ENCODE measurements around the gene FFAR1.
A peak's percentile ranks its signal among the peaks of the same experiment; 100 is the strongest.
"Not testable (repeated sequence)": the region's sequence is repeated elsewhere in the genome, so short reads cannot be mapped to it uniquely, and the experiment has no call there.

The FFAR1 gene

DNA sequence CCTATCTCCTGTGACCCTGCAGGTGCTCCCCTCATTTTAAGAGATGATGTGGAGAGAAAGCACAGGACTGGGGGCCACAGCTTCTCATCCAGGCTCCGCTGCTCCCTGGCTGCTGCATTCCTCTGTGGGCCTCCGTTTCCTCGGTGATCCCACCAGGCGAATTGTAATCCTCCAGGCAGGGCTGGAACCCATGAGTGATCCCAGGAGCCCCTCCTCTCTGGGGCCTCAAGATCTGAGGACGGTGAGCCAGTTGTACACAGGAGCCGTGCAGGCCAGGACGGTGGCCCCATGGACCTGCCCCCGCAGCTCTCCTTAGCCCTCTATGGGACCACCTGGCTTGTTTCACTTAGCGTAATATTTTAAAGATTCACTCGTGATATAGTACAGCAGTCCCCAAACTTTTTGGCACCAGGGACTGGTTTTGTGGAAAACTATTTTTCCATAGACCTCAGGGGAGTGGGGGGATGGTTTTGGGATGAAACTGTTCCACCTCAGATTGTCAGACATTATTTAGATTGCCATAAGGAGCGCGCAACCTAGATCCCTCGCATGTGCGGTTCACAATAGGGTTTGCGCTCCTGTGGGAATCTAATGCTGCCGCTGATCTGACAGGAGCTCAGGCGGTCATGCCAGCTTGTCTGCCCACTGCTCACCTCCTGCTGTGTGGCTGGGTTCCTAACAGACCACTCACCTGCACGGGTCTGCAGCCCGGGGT is 16.2 kb downstream of the FFAR1 start:
- DNase-seq = no peak

DNA sequence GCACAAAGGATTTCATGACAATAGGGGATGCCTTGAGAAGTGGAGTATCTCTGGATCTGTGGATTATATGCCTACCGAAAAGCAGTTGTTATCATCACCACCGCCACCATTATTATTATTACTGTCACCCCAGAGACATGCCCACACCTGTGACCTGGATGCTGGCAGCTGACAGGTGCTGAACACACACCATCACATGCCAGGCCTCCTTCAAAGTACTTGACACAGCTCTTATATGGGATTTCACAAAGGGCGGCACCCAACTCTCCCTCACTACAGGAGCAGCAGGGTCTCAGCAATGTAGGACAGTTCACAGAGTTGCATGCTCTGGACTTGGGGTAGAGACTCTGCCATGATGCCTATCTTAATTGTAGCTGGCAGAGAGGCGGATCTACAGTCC is 17.6 kb downstream of the FFAR1 start:
- DNase-seq = no peak

DNA sequence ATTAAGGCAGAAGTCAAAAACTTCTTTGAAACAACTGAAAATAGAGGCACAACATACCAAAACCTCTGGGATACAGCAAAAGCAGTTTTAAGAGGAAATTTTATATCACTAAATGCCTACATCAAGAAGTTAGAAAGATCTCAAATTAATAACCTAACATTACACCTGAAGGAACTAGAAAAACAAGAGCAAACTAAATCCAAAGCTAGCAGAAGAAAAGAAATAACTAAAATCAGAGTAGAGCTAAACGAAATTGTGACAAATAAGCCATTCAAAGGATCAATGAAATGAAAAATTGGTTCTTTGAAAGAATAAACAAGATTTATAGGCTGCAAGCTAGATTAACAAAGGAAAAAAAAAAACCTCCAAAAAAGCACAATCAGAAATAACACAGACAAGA is 20.7 kb downstream of the FFAR1 start:
- DNase-seq = no peak

DNA sequence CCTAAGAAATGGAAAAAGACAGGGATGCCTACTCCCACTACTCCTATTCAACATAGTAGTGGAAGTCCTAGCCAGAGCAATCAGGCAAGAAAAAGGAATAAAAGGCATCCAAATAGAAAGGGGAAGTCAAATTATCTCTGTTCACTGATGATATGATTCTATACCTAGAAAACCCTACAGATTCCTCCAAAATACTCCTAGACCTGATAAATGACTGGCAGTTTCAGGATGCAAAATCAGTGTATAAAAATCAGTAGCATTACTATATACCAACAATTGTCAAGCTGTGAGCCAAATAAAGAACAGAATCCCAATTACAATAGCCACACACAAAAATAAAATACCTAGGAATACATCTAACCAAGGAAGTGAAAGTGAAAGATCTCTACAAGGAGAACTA is 21.8 kb downstream of the FFAR1 start:
- DNase-seq = no peak

DNA sequence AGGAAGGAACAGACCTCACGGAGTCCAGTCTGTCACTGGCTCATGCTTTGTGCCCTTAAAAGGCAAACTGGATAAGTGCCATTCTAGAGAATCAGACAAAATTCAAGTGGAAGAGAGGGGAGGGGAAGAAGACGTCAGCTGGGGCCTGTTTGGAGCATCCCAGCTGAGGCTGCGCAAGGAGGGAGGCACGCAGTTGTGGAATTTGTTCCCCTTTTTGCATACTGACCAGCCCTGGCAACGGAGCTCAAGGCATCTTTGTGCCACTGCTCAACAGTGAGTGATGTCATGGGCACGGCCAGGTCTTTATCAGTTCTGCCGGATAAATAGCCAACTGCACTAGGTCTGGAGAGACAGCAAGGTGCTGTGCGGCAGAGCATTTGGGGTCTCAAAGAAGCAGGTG is 23.0 kb downstream of the FFAR1 start, which contains the start of gene GPR42:
Gene GPR42, plus strand, starts transcription at position 347 of the 400 bp plus-strand sequence. CDS start 292 bp downstream, outside the sequence.
- DNase-seq = no peak

DNA sequence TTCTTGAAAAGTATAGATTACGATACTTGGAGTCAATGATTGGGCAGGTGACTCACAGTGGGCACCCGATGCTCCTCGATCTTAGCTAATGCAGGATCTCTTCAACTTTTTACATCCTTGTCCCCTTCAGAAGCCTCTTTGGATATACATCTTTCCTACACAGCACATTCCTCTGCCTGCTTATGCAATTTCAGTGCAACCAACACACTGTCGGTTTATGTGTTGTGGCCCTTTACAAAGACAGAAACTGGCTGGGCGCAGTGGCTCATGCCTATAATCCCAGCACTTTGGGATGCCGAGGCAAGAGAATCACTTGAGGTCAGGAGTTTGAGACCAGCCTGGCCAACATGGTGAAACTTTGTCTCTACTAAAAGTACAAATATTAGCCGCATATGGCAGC is 25.8 kb downstream of the FFAR1 start:
- DNase-seq = no peak

DNA sequence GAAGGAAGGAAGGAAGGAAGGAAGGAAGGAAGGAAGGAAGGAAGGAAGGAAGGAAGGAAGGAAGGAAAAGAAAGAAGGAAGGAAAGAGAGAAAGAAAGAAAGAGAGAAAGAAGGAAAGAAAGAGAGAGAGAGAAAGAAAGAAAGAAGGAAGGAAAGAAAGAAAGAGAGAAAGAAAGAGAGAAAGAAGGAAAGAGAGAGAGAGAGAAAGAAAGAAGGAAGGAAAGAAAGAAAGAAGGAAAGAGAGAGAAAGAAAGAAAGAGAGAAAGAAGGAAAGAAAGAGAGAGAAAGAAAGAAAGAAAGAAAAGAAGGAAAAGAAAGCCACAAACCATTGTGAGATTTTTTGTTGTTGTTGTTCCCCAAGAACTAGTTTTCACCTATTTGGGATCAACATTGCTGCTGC is 26.3 kb downstream of the FFAR1 start:
- DNase-seq = not testable (repeated sequence)

DNA sequence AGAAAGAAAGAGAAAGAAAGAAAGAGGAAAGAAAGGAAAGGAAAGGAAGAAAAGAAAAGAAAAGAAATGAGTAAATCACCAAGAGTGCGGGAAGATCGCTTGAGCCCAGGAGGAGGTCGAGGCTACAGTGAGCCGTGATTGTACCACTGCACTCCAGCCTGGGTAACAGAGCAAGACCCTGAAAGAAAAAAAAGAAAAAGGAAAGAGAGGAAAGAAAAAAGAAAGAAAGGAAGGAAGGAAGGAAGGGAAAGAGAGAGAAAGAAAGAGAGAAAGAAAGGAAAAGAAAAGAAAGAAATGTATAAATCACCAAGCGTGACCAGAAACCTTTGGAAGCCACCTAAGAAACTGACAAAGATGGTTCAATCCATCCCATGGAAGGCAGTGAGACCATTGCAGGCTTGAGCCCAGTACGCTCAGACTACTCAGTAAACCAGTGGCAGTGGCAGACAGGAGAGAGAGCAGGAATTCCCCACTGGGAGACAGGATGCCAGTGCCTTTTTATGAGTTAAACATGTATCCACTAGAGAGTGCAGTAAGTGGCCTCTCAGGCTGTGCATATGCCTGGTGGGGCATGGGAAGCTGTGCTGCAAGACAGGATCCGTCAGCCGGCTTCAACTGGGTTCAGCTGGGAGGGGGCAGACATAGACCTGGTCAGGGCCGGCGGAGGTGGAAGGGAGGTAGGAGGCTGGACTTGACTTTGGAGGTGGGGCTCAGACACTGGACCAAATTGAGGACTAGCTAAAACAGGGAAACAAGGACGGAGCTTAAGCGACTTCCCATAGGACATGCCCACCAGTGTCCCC is 28.0 kb downstream of the FFAR1 start:
- no peak for DNase-seq

DNA sequence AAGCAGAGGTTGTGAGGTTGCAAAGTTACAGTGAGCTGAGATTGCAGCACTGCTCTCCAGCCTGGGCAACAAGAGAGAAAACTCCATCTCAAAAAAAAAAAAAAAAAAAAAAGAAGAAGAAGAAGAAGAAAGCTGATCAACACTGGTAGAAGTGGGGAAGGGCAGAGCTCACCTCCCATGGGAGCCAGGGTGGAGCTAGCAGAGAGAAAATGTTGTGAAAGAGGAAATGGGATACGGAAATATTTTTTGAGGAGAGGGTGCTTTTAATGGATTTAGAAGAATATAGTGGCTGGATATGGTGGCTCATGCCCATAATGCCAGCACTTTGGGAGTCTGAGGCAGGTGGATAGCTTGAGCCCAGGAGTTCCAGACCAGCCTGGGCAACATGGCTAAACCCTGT is 30.0 kb downstream of the FFAR1 start:
- DNase-seq = no peak

DNA sequence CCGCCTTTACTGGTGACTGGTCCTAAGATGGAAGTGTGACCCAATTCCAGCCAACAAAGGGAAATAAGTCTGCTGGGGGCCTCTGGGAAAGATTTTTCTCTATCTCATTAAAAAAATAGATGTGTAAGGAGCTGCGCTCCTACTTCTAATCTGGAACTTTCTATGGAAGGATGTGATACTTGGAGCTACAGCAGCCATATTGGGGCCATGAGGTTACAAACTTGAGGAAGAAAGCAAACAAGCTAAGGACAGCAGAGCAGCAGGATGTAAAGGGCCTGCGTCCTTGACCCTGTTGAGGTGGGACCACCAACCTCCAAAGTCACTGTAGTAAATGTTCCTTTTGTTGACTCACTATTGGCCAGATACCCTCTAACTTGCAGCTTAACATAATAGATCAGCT is 30.7 kb downstream of the FFAR1 start:
- DNase-seq = no peak

DNA sequence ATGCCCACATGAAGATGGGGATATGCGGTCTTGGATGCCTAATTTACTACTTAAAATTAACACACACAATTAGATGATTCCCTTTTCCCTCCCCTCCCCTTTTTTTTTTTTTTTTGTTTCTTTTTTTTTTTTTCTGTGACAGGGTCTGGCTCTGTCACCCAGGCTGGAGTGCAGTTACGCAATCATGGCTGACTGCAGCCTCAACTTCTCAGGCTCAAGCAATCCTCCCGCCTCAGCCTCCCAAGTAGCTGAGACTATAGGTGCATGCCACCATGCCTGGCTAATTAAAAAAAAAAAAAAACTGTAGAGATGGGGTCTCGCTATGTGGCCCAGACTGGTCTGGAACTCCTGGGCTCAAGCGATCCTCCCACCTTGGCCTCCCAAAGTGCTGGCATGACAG is 31.8 kb downstream of the FFAR1 start:
- DNase-seq = not testable (repeated sequence)

DNA sequence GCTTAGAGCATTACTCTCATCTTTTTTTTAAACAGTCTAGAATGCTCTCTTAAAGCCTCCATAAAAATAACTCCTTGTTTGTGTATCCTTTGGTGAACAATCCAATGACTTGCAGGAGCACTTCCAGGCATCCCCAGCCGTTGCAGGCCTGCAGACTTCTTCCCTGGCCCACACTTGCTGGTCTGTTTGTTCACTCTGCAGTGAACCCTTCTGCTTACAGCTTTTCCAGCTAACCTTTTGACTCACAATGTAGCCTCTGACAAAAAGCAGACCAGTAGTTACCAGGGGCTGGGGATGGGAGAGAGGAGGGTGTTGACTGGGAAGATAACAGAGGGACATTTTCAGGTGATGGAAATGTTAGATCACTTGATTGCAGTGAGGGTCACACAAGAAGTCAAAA is 32.3 kb downstream of the FFAR1 start:
- DNase-seq = no peak

DNA sequence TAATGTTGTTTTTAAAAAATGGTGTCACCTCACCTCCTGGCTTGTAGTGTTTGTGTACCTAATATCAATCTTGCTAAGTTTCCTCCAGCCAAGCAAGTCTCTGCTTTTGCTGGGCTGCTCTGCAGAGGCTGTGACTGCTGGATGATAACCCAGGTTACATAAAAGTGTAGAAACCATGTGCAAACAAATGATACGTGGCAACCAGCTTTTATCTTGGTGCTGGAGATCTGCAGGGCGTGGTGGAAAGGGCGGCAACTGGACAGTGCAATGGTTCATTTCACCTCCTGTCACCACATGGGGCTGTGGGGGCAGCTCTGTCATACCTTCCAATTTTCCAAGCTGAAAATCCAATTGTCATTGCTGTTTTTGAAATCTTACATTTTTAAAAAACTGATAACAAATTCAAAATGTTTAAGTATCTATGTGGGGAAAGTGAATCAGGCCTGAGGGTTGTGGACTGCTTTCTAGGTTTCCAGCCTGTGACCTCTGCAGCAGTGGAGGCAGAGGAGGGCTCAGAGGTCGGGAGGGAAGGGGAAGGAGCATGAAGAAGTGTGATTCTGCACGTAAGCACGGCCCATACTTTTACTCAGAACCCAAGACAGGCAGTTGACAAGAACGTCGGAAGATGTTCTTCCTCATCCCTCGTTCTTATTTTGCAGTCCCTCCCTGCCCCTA is 32.9 kb downstream of the FFAR1 start:
- DNase-seq = no peak

DNA sequence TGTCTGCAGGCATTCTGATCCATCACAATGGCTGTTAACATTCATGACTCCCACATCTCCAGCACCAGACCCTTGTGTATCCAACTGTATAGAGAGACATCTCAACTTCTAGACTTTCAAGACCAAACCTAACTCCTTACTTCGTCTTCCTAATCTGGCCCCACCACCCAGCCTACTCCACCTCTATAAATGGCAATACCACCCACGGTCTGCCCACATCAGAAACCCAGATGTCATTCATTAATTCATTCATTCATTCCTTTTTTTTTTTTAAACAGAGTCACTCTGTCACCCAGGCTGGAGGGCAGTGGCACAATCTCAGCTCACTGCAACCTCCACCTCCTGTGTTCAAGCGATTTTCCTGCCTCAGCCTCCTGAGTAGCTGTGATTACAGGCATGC is 33.6 kb downstream of the FFAR1 start:
- no peak for DNase-seq

DNA sequence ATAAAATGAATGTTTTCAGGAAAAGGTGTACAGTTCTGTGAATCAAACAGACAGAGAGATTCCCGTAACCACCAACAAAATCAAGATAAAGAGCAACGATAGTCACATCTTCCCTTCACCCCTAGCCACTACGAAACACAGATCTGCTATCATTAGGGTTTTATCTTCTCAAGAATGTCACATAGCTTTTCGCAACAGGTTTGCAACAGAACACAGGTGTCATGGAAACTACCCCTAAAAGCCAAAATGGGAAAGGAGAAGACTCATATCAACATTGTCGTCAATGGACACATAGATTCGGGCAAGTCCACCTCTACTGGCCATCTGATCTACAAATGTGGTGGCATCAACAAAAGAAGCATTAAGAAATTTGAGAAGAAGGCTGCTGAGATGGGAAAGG is 34.2 kb downstream of the FFAR1 start:
- no peak for DNase-seq

DNA sequence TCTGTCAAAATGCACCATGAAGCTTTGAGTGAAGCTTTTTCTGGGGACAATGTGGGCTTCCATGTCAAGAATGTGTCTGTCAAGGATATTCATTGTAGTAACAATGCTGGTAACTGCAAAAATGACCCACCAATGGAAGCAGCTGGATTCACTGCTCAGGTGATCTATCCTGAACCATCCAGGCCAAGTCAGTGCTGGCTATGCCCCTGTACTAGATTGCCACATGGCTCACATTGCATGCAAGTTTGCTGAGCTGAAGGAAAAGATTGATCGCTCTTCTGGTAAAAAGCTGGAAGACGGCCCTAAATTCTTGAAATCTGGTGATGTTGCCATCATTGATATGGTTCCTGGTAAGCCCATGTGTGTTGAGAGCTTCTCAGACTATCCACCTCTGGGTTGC is 35.8 kb downstream of the FFAR1 start:
- DNase-seq = no peak

DNA sequence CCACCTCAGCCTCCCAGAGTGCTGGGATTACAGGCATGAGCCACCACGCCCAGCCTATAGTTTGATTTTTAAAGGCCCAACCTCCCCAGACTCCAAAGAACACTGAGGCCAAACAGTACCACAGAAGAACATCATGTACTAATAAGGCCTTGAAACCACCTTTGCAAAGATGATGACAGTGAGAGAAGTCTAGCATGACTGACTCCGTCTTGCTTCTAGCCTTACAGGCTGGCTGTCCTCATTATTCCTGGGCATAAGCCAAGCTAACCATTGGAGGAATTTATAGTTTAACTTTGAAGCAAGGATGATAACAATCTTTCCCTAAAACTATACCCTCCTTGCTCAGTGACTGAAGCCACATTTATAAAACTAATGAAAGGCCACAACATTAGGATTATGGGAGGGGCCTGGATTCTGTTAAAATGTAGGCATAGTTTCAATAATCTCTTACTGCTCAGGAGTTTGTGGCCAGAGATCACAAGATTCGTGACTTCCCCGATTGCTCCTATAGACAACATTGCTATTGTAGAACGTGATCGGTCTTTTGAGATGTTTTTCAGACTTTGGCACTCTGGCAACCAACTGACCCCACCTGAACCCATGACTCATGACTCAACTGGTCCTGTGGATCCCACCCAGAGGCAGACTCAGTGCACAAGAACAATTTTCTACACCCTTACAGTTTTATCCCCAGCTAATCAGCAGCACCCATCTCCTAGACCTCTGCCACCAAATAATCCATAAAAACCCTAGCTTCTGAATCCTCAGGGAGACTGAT is 40.8 kb downstream of the FFAR1 start:
- no peak for DNase-seq

DNA sequence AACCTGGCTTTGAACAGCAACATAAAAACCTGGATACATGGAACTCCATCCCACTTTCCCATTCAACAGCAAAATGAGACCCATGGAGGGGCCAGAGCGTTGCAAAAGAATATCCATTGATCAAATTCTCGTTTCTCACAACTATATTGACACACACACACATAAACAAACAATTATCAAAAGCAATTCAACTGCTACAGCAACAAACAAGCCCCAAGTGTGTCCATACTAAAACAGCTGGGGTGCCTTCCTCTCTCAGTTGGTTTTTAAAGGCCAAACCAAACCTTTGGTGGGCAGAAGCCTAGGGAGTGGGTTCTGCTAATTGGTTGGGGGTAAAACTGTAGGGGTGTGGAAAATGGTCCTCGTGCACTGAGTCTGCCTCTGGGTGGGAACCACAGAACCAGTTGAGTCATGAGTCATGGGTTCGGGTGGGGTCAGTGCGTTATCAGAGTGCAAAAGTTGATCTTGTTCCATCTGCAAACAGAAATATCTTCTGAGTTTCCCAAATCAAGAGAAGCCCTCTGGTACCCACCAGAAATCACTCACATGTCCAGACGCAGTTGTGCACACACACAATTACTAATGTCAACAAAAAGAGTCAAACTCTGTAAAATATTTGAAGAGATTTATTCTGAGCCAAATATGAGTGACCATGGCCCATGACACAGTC is 41.6 kb downstream of the FFAR1 start:
- DNase-seq = no peak

DNA sequence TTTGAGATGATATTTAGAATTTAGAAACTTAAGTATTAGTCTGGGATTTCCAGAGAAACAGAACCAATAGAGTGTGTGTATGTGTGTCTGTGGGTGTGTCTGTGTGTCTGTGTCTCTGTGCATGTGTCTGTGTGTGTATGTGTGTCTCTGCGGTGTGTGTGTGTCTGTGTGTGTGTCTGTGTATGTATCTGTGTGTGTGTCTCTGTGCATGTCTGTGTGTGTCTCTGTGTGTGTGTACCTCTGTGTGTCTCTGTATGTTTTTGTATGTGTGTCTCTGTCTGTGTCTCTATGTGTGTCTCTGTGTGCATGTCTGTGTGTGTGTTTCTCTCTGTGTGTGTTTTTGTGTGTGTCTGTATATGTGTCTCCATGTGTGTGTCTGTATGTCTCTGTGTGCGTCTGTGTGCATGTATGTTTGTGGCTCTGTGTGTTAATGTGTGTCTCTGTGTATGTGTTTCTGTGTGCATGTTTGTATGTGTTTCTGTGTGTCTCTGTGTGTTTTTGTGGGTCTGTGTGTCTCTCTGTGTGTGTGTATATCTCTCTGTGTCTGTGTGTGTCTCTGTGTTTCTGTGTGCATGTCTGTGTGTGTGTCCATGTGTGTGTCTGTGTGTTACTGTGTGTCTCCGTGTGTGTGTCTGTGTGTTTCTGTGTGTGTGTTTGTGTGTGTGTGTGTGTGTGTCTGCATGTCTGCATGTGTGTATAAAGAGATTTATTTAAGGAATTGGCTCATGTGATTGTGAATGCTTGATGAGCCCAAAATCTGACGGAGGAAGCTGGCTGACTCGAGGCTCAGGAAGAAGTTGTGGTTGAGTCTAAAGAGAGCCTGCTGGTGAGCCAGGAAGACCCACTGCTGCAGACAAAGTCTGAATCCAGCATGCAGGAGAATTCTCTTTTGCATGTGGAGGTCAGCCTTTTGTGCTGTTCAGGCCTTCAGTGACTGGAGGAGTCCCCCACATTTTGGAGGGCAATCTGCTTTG is 45.3 kb downstream of the FFAR1 start:
- DNase-seq = no peak

DNA sequence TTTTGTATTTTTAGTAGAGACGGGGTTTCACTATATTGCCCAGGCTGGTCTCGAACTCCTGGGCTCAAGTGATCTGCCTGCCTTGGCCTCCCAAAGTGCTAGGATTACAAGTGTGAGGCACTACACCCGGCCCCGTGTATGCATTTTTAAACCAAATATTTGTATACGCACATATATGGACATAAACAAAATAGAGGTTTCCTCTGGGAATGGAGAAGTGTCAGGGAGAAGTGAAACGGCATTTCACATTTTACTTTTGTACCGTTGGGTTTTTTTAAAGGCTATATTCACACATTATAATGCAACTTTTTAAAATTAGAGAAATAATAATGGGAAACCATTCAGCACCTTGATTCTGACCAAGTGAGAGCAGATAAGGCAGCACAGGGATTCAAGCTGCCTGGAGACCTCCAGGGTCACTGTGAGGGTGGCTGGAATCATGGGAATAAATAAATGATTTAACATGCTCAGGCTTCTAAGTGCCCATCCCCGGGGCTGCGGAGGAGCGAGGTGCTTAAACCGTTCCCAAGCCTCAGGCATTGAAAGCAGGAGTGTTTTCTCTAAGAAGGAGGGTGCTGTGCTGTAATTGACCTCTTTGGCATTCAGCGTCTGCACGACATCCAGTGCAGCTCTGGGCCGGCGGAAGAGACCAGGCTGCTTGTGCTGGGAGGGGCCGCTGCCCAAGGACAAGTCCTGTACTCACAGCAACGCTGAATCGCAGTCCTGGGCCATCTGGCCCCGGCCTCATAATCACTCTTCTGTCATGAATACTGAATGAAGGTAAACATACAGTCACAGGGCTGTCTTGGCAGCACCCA is 47.9 kb downstream of the FFAR1 start:
- DNase-seq = peak; percentile 85

Measured in NCI-H2227 treated with DMSO at 0.1 percent for 48 hours (cell line).